ENCODE data around the gene ADAMTSL2. TPM values are rescaled to one million over a fixed set of nuclear protein-coding genes. Genes with fewer than 3 reads are reported as not detected.
A peak's percentile ranks its signal among the peaks of the same experiment; 100 is the strongest.

The ADAMTSL2 gene
- total RNA-seq, 1 experiment from 2014 or later = not detected

- no peak for DNase-seq (ENCODE audit: low read depth)
Measured at GRCh38 chr9:133529874-133530273, 4.6 kb upstream of the ADAMTSL2 start.

- DNase-seq (ENCODE audit: low read depth) = no peak
Measured at GRCh38 chr9:133531293-133531692, 3.2 kb upstream of the ADAMTSL2 start.

GRCh38 chr9:133532937-133533668, 1.4 kb upstream of the ADAMTSL2 start:
- peak; percentile 59 for DNase-seq (ENCODE audit: low read depth)

GRCh38 chr9:133533857-133534256, 647 bp upstream of the ADAMTSL2 start:
- DNase-seq (ENCODE audit: low read depth) = no peak

GRCh38 chr9:133535306-133535877, 888 bp downstream of the ADAMTSL2 start:
- DNase-seq (ENCODE audit: low read depth) = no peak

GRCh38 chr9:133536080-133536479, 1.6 kb downstream of the ADAMTSL2 start:
- no peak for DNase-seq (ENCODE audit: low read depth)

GRCh38 chr9:133536536-133536935, 2.0 kb downstream of the ADAMTSL2 start:
- no peak for DNase-seq (ENCODE audit: low read depth)

GRCh38 chr9:133537257-133537656, 2.8 kb downstream of the ADAMTSL2 start:
- no peak for DNase-seq (ENCODE audit: low read depth)

- DNase-seq (ENCODE audit: low read depth) = no peak
Measured at GRCh38 chr9:133538176-133538575, 3.7 kb downstream of the ADAMTSL2 start.

- no peak for DNase-seq (ENCODE audit: low read depth)
Measured at GRCh38 chr9:133538851-133539833, 4.6 kb downstream of the ADAMTSL2 start.

- DNase-seq (ENCODE audit: low read depth) = no peak
Measured at GRCh38 chr9:133539991-133540697, 5.6 kb downstream of the ADAMTSL2 start.

GRCh38 chr9:133540698-133541025, 6.2 kb downstream of the ADAMTSL2 start:
- DNase-seq (ENCODE audit: low read depth) = no peak

- no peak for DNase-seq (ENCODE audit: low read depth)
Measured at GRCh38 chr9:133542002-133542401, 7.5 kb downstream of the ADAMTSL2 start.

GRCh38 chr9:133543772-133544467, 9.4 kb downstream of the ADAMTSL2 start:
- no peak for DNase-seq (ENCODE audit: low read depth)

- DNase-seq (ENCODE audit: low read depth) = no peak
Measured at GRCh38 chr9:133545494-133546286, 11.2 kb downstream of the ADAMTSL2 start.

GRCh38 chr9:133546287-133546680, 11.8 kb downstream of the ADAMTSL2 start:
- no peak for DNase-seq (ENCODE audit: low read depth)

GRCh38 chr9:133547116-133547515, 12.6 kb downstream of the ADAMTSL2 start:
- no peak for DNase-seq (ENCODE audit: low read depth)

GRCh38 chr9:133551446-133551845, 16.9 kb downstream of the ADAMTSL2 start:
- DNase-seq (ENCODE audit: low read depth) = no peak

GRCh38 chr9:133552236-133552635, 17.7 kb downstream of the ADAMTSL2 start:
- DNase-seq (ENCODE audit: low read depth) = no peak

GRCh38 chr9:133553123-133553522, 18.6 kb downstream of the ADAMTSL2 start:
- no peak for DNase-seq (ENCODE audit: low read depth)
